ENCODE data around the gene MPP2.

MPP2 gene

DNA sequence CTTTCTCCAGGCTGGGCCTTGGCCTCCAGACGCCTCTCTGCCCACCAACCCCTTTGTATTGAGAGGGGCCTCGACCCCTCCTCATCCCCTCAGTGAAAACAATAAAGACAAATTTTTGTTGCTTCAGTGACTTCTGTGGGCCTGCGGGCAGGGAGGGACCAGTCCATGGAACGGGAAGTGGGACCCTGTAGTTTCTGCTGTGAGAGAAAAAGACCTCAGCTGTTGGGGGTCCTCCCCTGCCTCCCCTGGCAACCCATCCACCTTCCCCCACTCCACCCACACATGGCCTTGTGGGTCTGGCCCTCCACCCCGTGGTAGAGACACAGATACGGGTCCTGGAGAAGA, 31.5 kb upstream of the MPP2 start:
- TF ChIP-seq, protein P1, sequence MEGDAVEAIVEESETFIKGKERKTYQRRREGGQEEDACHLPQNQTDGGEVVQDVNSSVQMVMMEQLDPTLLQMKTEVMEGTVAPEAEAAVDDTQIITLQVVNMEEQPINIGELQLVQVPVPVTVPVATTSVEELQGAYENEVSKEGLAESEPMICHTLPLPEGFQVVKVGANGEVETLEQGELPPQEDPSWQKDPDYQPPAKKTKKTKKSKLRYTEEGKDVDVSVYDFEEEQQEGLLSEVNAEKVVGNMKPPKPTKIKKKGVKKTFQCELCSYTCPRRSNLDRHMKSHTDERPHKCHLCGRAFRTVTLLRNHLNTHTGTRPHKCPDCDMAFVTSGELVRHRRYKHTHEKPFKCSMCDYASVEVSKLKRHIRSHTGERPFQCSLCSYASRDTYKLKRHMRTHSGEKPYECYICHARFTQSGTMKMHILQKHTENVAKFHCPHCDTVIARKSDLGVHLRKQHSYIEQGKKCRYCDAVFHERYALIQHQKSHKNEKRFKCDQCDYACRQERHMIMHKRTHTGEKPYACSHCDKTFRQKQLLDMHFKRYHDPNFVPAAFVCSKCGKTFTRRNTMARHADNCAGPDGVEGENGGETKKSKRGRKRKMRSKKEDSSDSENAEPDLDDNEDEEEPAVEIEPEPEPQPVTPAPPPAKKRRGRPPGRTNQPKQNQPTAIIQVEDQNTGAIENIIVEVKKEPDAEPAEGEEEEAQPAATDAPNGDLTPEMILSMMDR (IDR thresholded peaks at IDR 0.05; ENCODE audit: low read depth, low read length), result no peak
- DNase-seq (ENCODE audit: extremely low read depth, low read depth), result no peak

DNA sequence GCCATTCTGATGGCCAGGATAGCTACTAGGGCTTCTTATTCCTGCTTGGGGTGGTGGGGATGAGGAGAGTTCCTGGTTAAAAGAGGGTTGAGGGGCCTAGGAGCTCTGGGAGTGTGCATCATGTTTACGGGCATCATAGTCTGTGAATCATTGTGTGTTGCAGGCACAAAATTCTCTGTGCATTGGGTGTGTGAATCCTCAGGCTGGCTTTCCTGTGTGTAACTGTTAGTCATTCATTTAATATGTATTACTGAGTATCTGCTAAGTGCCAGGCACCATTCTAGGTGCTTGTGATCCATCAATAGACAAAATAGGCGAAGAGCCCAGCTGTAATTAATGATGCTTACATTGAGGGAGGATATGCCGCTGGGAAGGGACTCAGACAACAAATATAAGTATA, 29.1 kb upstream of the MPP2 start:
- TF ChIP-seq, protein P1 (IDR thresholded peaks at IDR 0.05; ENCODE audit: low read depth, low read length), result no peak

DNA sequence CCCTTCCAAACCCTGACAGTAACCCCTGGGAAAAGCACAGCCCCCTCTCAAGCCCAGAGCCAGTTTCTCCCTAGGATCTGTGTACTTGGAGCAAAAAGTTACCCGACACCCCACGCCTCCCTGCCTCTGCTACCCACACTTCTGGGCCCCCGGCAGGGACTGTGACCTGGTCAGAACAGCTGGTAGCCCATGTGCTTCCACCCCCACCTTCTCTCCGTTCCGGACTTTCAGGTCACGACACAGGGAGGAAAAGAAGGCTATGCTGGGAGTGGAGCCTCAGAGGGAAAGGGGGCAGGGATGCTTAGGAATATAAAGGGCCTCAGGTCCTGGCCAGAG, 28.6 kb upstream of the MPP2 start:
- TF ChIP-seq, protein P1 (IDR thresholded peaks at IDR 0.05; ENCODE audit: low read depth, low read length), result no peak
- DNase-seq (ENCODE audit: extremely low read depth, low read depth), result no peak

More for the DNA sequence above, 29.1 kb upstream of the MPP2 start:
- no peak for DNase-seq (ENCODE audit: extremely low read depth, low read depth)

DNA sequence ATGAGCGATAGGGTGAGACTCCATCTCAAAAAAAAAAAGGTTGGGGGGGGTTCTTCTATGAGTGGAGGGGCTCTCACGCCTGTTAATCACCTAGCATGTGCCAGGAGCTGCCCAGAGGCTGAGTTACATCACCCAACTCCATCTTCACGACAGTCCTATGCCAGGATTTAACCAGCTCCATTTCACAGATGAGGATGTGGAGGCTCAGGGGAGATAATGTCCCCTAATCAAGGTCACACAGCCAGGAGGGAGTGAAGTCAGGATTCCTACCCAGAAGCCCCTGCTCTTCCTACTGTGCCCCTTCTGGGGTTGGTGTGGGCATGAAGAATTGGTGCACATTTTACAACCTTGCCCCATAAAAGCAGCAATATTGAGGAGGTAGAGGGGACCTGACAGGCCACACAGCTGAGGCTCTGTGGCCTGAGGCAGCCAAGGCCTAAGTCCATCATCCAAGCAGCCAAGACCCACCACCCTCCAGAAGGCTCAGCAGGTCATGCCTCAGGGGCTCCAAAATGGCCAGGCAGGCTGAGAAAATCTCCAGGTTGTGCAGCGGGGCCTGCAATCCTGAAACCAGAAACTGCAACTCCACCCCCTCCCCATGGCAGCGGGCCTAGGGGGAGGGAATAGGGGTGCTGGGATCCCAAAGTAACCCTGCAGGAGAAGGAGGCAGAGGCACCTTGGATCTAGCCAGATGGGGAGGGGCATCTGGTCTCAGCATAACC, 28.0 kb upstream of the MPP2 start:
- TF ChIP-seq, protein P1 (IDR thresholded peaks at IDR 0.05; ENCODE audit: low read depth, low read length), result no peak
- DNase-seq (ENCODE audit: extremely low read depth, low read depth), result no peak

DNA sequence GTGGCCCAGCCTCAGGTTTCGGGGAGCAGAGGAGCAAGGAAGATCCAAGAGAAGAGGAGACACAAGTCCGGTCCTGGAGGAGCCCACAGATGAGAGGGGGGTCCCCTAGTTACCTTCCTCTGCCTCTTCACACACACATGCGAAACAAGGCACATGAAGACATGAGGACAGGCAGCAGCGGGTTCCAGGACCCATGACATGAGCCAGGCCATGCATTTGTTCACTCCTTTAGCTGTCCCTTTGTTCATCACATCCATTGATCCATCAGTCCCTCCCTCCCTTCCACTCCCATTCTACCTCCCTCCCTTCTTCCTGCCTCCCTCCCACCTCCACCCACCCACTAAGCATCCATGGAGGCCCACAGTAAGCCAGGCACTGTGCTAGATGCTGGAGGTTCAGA, 25.6 kb upstream of the MPP2 start:
- TF ChIP-seq, protein P1 (IDR thresholded peaks at IDR 0.05; ENCODE audit: low read depth, low read length), result no peak
- no peak for DNase-seq (ENCODE audit: extremely low read depth, low read depth)

DNA sequence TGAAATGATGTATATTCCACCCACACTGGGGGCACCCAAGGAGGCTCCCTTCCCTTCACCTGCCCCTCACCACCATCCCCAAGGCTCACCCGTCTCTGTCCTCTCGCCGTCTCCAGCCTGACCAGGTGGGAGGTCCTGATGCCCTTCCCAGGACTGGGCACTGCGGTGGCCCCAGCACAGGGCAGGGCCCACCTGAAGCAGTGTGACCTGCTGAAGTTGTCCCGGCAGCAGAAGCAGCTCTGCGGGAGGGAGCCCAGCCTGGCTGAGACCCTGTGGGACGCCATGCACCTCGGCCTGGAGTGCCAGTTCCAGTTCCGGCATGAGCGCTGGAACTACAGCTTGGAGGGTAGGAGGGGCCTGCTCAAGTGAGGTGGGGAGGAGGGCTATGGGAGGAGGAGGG, 25.0 kb upstream of the MPP2 start:
- TF ChIP-seq, protein P1 (IDR thresholded peaks at IDR 0.05; ENCODE audit: low read depth, low read length), result no peak
- no peak for DNase-seq (ENCODE audit: extremely low read depth, low read depth)

DNA sequence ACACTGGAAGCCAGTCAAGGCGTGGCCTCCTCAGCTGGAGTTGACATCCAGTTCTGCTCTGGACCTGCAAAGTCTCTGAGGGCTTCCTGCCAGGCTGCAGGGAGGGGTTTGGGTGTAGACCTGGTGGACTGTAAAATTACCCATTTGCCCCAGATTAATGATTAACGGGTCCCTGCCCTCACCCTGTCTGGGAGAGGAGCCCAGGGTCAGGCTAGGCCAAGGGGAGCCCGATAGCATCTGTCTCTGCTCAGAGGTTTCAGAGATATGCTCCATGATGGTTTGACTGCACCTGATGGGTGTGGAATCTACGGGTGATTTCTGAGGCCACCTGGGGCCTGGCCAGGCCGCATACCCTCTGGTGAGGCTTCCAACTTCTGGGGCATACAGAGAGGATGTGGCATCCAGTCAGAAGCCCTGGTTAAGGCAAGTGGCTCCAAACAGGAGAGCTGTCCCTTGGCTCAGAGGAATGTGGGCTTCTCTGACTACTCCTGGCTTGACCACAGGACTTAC, 23.8 kb upstream of the MPP2 start:
- TF ChIP-seq, protein P1 (IDR thresholded peaks at IDR 0.05; ENCODE audit: low read depth, low read length), result no peak
- no peak for DNase-seq (ENCODE audit: extremely low read depth, low read depth)

All from AG09319 (cell line).